ENCODE results near the gene PGGT1B. TPM values are rescaled to one million over a fixed set of nuclear protein-coding genes. Genes with fewer than 3 reads are reported as not detected.

PGGT1B gene
- total RNA-seq, 4 donors from 2014 or later = 5.5 to 13.2 (median 10.4) TPM

- Histone ChIP-seq H3K27me3 (no peaks in the 10 kb centered on the region), H3K9me3 (no peaks in the 10 kb centered on the region), H3K4me3 (no peak overlapping the region), H3K4me1 (peaks cover 0 to 8% (median 0%) of the 10 kb centered on the region in 4 donors), H3K36me3 (peaks cover 0 to 32% (median 0%) of the 10 kb centered on the region in 3 donors), H3K27ac (no peak overlapping the region)
- 68 to 69% methylated on average over 4 of the region's 4 CpGs for WGBS, 2 donors
- no peak for DNase-seq (ENCODE audit: low spot score in 2 of 2)
- TF ChIP-seq, protein P1, sequence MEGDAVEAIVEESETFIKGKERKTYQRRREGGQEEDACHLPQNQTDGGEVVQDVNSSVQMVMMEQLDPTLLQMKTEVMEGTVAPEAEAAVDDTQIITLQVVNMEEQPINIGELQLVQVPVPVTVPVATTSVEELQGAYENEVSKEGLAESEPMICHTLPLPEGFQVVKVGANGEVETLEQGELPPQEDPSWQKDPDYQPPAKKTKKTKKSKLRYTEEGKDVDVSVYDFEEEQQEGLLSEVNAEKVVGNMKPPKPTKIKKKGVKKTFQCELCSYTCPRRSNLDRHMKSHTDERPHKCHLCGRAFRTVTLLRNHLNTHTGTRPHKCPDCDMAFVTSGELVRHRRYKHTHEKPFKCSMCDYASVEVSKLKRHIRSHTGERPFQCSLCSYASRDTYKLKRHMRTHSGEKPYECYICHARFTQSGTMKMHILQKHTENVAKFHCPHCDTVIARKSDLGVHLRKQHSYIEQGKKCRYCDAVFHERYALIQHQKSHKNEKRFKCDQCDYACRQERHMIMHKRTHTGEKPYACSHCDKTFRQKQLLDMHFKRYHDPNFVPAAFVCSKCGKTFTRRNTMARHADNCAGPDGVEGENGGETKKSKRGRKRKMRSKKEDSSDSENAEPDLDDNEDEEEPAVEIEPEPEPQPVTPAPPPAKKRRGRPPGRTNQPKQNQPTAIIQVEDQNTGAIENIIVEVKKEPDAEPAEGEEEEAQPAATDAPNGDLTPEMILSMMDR (IDR thresholded peaks at IDR 0.05) = no peak
- TF ChIP-seq EP300 (IDR thresholded peaks at IDR 0.05) (no peak), POLR2A (IDR thresholded peaks at IDR 0.05) (no peak)
Observed at GRCh38 chr5:115241881-115242642, 20.6 kb downstream of the PGGT1B start.

GRCh38 chr5:115237066-115237465 is 25.6 kb downstream of the PGGT1B start:
- Histone ChIP-seq H3K4me1 (no peaks in the 10 kb centered on the region), H3K4me3 (no peak overlapping the region), H3K36me3 (peaks cover 0 to 38% (median 4%) of the 10 kb centered on the region in 3 donors), H3K27me3 (no peaks in the 10 kb centered on the region), H3K9me3 (no peaks in the 10 kb centered on the region), H3K27ac (no peak overlapping the region)
- TF ChIP-seq, protein P1 (IDR thresholded peaks at IDR 0.05) = no peak
- TF ChIP-seq POLR2A (IDR thresholded peaks at IDR 0.05) (no peak), EP300 (IDR thresholded peaks at IDR 0.05) (no peak)
- 85 to 92% methylated on average over 3 of the region's 3 CpGs for WGBS, 2 donors
- no peak for DNase-seq (ENCODE audit: low spot score in 2 of 2)

DNA sequence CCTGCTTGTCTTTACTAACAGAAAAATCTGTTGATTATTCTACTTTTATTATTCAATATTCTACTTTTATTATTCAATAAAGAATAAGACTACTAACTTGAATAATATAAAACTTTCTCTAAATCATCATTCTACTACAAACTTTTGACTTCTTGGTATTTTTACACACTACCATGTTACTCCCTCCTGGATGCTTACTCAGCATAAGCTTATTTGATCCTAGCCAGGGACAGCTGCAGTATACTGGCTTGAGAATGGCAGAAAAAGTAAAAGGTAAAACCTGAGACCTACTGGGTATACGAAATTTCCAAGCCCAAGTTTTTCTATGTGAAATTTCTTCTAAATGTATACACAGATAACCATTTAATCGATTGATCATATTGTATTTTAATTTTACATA is 26.1 kb downstream of the PGGT1B start:
- Histone ChIP-seq H3K9me3 (no peaks in the 10 kb centered on the region), H3K4me3 (no peak overlapping the region), H3K4me1 (no peaks in the 10 kb centered on the region), H3K27ac (no peak overlapping the region), H3K27me3 (no peaks in the 10 kb centered on the region), H3K36me3 (peaks cover 0 to 38% (median 4%) of the 10 kb centered on the region in 3 donors)
- DNase-seq (ENCODE audit: low spot score in 2 of 2) = no peak
- TF ChIP-seq EP300 (IDR thresholded peaks at IDR 0.05) (no peak), POLR2A (IDR thresholded peaks at IDR 0.05) (no peak)
- TF ChIP-seq, protein P1 (IDR thresholded peaks at IDR 0.05) = no peak
- 96% methylated on average over 2 of the region's 2 CpGs for WGBS, 2 donors

- no peak for DNase-seq (ENCODE audit: low spot score in 2 of 2)
- Histone ChIP-seq H3K27ac (no peak overlapping the region), H3K4me1 (no peaks in the 10 kb centered on the region), H3K9me3 (no peaks in the 10 kb centered on the region), H3K4me3 (no peak overlapping the region), H3K27me3 (no peaks in the 10 kb centered on the region), H3K36me3 (peaks cover 2 to 49% (median 4%) of the 10 kb centered on the region in 3 donors)
- 85 to 90% methylated on average over 4 of the region's 4 CpGs for WGBS, 2 donors
- TF ChIP-seq, protein P1 (IDR thresholded peaks at IDR 0.05) = no peak
- TF ChIP-seq EP300 (IDR thresholded peaks at IDR 0.05) = no peak
- no peak for TF ChIP-seq POLR2A (IDR thresholded peaks at IDR 0.05)
Observed at GRCh38 chr5:115231598-115231997, 31.1 kb downstream of the PGGT1B start.

GRCh38 chr5:115229606-115230005 is 33.1 kb downstream of the PGGT1B start:
- DNase-seq (ENCODE audit: low spot score in 2 of 2) = no peak
- TF ChIP-seq POLR2A (IDR thresholded peaks at IDR 0.05) (no peak), EP300 (IDR thresholded peaks at IDR 0.05) (no peak)
- TF ChIP-seq, protein P1 (IDR thresholded peaks at IDR 0.05) = no peak
- WGBS, 2 donors = 92 to 95% methylated on average over 1 of the region's 1 CpG

More at GRCh38 chr5:115229606-115230005, 33.1 kb downstream of the PGGT1B start:
- Histone ChIP-seq H3K36me3 (peaks cover 2 to 55% (median 4%) of the 10 kb centered on the region in 3 donors), H3K27me3 (no peaks in the 10 kb centered on the region), H3K4me1 (no peaks in the 10 kb centered on the region), H3K9me3 (no peaks in the 10 kb centered on the region), H3K27ac (no peak overlapping the region), H3K4me3 (no peak overlapping the region)
